Vagina (tissue), 2 donors: ENCODE data around the gene ELMOD1. TPM values are rescaled to one million over a fixed set of nuclear protein-coding genes. Genes with fewer than 3 reads are reported as not detected.

Source experiments
- DNase-seq, 2 donors: peaks; one replicate each; pipeline ENCODE4 v3.0.0-alpha.2; 2017; ENCODE audit errors: extremely low spot score in 2 of 2
- H3K27ac ChIP-seq: fragments of 200-600 bp; sonication (generic); one replicate; pipeline ENCODE4 v1.5.1; 2019
- H3K27me3 ChIP-seq: fragments of 200-600 bp; sonication (generic); one replicate; pipeline ENCODE4 v1.5.1; 2019
- H3K36me3 ChIP-seq, 2 donors: fragments of 200-600 bp; sonication (generic); one replicate each; pipeline ENCODE4 v1.5.1; 2017 to 2019
- H3K4me1 ChIP-seq: fragments of 200-600 bp; sonication (generic); one replicate; pipeline ENCODE4 v1.5.1; 2019
- H3K4me3 ChIP-seq, 2 donors: fragments of 200-600 bp; sonication (generic); 1 replicate in 1 of 2; 2 replicates in 1 of 2; pipeline ENCODE4 v1.5.1; 2016 to 2019
- H3K9me3 ChIP-seq: fragments of 200-600 bp; sonication (generic); one replicate; pipeline ENCODE4 v1.5.1; 2019
- CTCF ChIP-seq, 3 experiments: fragments of 450-650 bp in 2 of 3; fragments of 200-600 bp in 1 of 3; sonication (generic) in 1 of 3; IDR thresholded peaks; one replicate each; pipeline ENCODE4 v1.5.1; 2017 to 2019; ENCODE audit warnings: antibody characterized with exemption in 3 of 3, mild to moderate bottlenecking in 2 of 3, moderate library complexity in 2 of 3
- POLR2A ChIP-seq, 2 donors: fragments of 450-650 bp; IDR thresholded peaks; one replicate each; pipeline ENCODE4 v1.6.1; 2017; ENCODE audit warnings: antibody characterized with exemption in 2 of 2, mild to moderate bottlenecking in 2 of 2, moderate library complexity in 2 of 2
- POLR2AphosphoS5 ChIP-seq, 2 donors: sonication (generic); formaldehyde crosslinking; IDR thresholded peaks; one replicate each; pipeline ENCODE4 v1.9.0; 2017; ENCODE audit warnings: antibody characterized with exemption in 2 of 2, mild to moderate bottlenecking in 2 of 2, low read depth in 1 of 2; ENCODE audit not compliant: insufficient read depth in 1 of 2
- intact Hi-C: fragments of 100-400 bp; cut with DNase I; formaldehyde crosslinking; loops from one replicate; pipeline ENCODE4 v1.15.1; 2023
- total RNA-seq: library from RNA; depleted of rRNA; stranded (reverse); fragments of >200 nt; gene quantifications from one replicate; pipeline ENCODE4 v1.2.3, GENCODE V29; 2016

Gene ELMOD1
- total RNA-seq, 1 donor from 2014 or later = not detected

- no peak for TF ChIP-seq CTCF (IDR thresholded peaks at IDR 0.05)
- intact Hi-C loops = no loop called here
- no peaks in the 10 kb centered on the region for H3K36me3 ChIP-seq
- no peaks in the 10 kb centered on the region for H3K27me3 ChIP-seq
- no peak overlapping the region for H3K4me3 ChIP-seq
- H3K4me1 ChIP-seq = no peaks in the 10 kb centered on the region
- H3K9me3 ChIP-seq = no peaks in the 10 kb centered on the region
- DNase-seq = no peak
- H3K27ac ChIP-seq = no peak overlapping the region
These were observed 7.2 kb upstream of the ELMOD1 start for GRCh38 chr11:107583629-107584195.

GRCh38 chr11:107587306-107587979 lies 3.5 kb upstream of the ELMOD1 start:
- intact Hi-C loops = no loop called here
- Histone ChIP-seq H3K4me3 (no peak overlapping the region), H3K36me3 (no peaks in the 10 kb centered on the region), H3K27ac (no peak overlapping the region), H3K27me3 (no peaks in the 10 kb centered on the region), H3K4me1 (peaks cover 18% of the 10 kb centered on the region), H3K9me3 (no peaks in the 10 kb centered on the region)
- TF ChIP-seq POLR2AphosphoS5 (IDR thresholded peaks at IDR 0.05; ENCODE audit: insufficient read depth in 1 of 2, low read depth in 1 of 2) = no peak
- no peak for TF ChIP-seq POLR2A (IDR thresholded peaks at IDR 0.05)
- no peak for TF ChIP-seq CTCF (IDR thresholded peaks at IDR 0.05)
- DNase-seq = no peak

- H3K27me3 ChIP-seq = peaks cover 3% of the 10 kb centered on the region
- no peaks in the 10 kb centered on the region for H3K9me3 ChIP-seq
- intact Hi-C loops = loop anchor here (10.0 kb wide), 1 partner anchor 93 kb away; no protein-coding TSS in a partner anchor
- H3K27ac ChIP-seq = no peak overlapping the region
- TF ChIP-seq CTCF (IDR thresholded peaks at IDR 0.05) (no peak), POLR2AphosphoS5 (IDR thresholded peaks at IDR 0.05; ENCODE audit: insufficient read depth in 1 of 2, low read depth in 1 of 2) (no peak), POLR2A (IDR thresholded peaks at IDR 0.05) (no peak)
- H3K4me1 ChIP-seq = peaks cover 18% of the 10 kb centered on the region
- H3K4me3 ChIP-seq = peak overlapping the region; percentile 55 to 58
- no peak for DNase-seq
- no peaks in the 10 kb centered on the region for H3K36me3 ChIP-seq
These were observed 657 bp downstream of the ELMOD1 start for GRCh38 chr11:107591378-107592230.

- DNase-seq = no peak
- Histone ChIP-seq H3K27me3 (peaks cover 3% of the 10 kb centered on the region), H3K9me3 (no peaks in the 10 kb centered on the region), H3K4me3 (peak overlapping the region in 1 of 2 donors; percentile 55), H3K36me3 (no peaks in the 10 kb centered on the region), H3K27ac (no peak overlapping the region), H3K4me1 (peaks cover 18% of the 10 kb centered on the region)
- TF ChIP-seq POLR2AphosphoS5 (IDR thresholded peaks at IDR 0.05; ENCODE audit: insufficient read depth in 1 of 2, low read depth in 1 of 2) (no peak), POLR2A (IDR thresholded peaks at IDR 0.05) (no peak), CTCF (IDR thresholded peaks at IDR 0.05) (no peak)
- intact Hi-C loops = loop anchor here (10.0 kb wide), 1 partner anchor 93 kb away; no protein-coding TSS in a partner anchor
These were observed 1.3 kb downstream of the ELMOD1 start for GRCh38 chr11:107592231-107592590.
